ENCODE results near the gene PPP1R37. TPM values are rescaled to one million over a fixed set of nuclear protein-coding genes. Genes with fewer than 3 reads are reported as not detected.

PPP1R37 gene
- polyA plus RNA-seq, result 0.38 TPM in 1 of 2 replicates, not detected in the other

GRCh38 chr19:45092747-45093678 lies at the start of gene PPP1R37:
Gene PPP1R37, plus strand, starts transcription at chr19:45093179. Its CDS starts 147 bp downstream, at chr19:45093326.

GRCh38 chr19:45076029-45076850 lies 16.7 kb upstream of the PPP1R37 start, which contains the start of gene ZNF296:
Gene ZNF296, minus strand, starts transcription at chr19:45076478. Its CDS starts 105 bp downstream, at chr19:45076373.

GRCh38 chr19:45079063-45079910 lies 13.7 kb upstream of the PPP1R37 start, which contains the start of gene GEMIN7:
Gene GEMIN7, plus strand, starts transcription at chr19:45079260. Its CDS starts 10,855 bp downstream, at chr19:45090115.

GRCh38 chr19:45160870-45161737 lies 68.1 kb downstream of the PPP1R37 start, which contains the start of gene NKPD1:
Gene NKPD1, minus strand, starts transcription at chr19:45160982. Its CDS starts 832 bp downstream, at chr19:45160150.

GRCh38 chr19:45177817-45178261 lies 84.9 kb downstream of the PPP1R37 start, which contains the start of gene TRAPPC6A:
Gene TRAPPC6A, minus strand, starts transcription at chr19:45178237. Its CDS starts 19 bp downstream, at chr19:45178218.

GRCh38 chr19:45178262-45179071 lies 85.5 kb downstream of the PPP1R37 start, which contains the start of gene BLOC1S3:
Gene BLOC1S3, plus strand, starts transcription at chr19:45178784. Its CDS starts 513 bp downstream, at chr19:45179297.

Other genes starting within 250 kb of the PPP1R37 start
- gene NECTIN2, start 246.9 kb upstream of the PPP1R37 start, polyA plus RNA-seq, result 6.2 and 21.5 TPM in 2 replicates
- 1.8 and 2.7 TPM in 2 replicates for gene TOMM40, start 201.9 kb upstream of the PPP1R37 start, polyA plus RNA-seq
- gene APOE, start 187.4 kb upstream of the PPP1R37 start, polyA plus RNA-seq, result 6.2 and 10.7 TPM in 2 replicates
- gene APOC1, start 178.6 kb upstream of the PPP1R37 start, polyA plus RNA-seq, result 5.7 and 19.8 TPM in 2 replicates
- gene APOC4, start 150.9 kb upstream of the PPP1R37 start, polyA plus RNA-seq, result not detected in 2 replicates
- gene APOC2, start 147.1 kb upstream of the PPP1R37 start, polyA plus RNA-seq, result 0.98 TPM in 1 of 2 replicates, not detected in the other
- gene CLPTM1, start 137.8 kb upstream of the PPP1R37 start, polyA plus RNA-seq, result 1.7 and 5.9 TPM in 2 replicates
- gene RELB, start 91.7 kb upstream of the PPP1R37 start, polyA plus RNA-seq, result 0.23 and 1.6 TPM in 2 replicates
- gene CLASRP, start 54.1 kb upstream of the PPP1R37 start, polyA plus RNA-seq, result 1.2 and 2.1 TPM in 2 replicates
- gene ZNF296, start 16.7 kb upstream of the PPP1R37 start, polyA plus RNA-seq, result 0.15 TPM in 1 of 2 replicates, not detected in the other
- gene GEMIN7, start 13.9 kb upstream of the PPP1R37 start, polyA plus RNA-seq, result 47.1 and 60.6 TPM in 2 replicates
- gene NKPD1, start 67.8 kb downstream of the PPP1R37 start, polyA plus RNA-seq, result not detected in 2 replicates
- gene TRAPPC6A, start 85.1 kb downstream of the PPP1R37 start, polyA plus RNA-seq, result 21.4 and 25.5 TPM in 2 replicates
- gene BLOC1S3, start 85.6 kb downstream of the PPP1R37 start, polyA plus RNA-seq, result 1.6 and 4.4 TPM in 2 replicates
- not detected in 2 replicates for gene EXOC3L2, start 152.2 kb downstream of the PPP1R37 start, polyA plus RNA-seq
- gene MARK4, start 158.1 kb downstream of the PPP1R37 start, polyA plus RNA-seq, result 3.1 and 3.7 TPM in 2 replicates
- gene CKM, start 229.7 kb downstream of the PPP1R37 start, polyA plus RNA-seq, result not detected in 2 replicates
- 0.23 TPM in 1 of 2 replicates, not detected in the other for gene KLC3, start 247.6 kb downstream of the PPP1R37 start, polyA plus RNA-seq

Measured in Purkinje cell (primary cell).